ENCODE results near the gene MYT1.

The MYT1 gene

DNA sequence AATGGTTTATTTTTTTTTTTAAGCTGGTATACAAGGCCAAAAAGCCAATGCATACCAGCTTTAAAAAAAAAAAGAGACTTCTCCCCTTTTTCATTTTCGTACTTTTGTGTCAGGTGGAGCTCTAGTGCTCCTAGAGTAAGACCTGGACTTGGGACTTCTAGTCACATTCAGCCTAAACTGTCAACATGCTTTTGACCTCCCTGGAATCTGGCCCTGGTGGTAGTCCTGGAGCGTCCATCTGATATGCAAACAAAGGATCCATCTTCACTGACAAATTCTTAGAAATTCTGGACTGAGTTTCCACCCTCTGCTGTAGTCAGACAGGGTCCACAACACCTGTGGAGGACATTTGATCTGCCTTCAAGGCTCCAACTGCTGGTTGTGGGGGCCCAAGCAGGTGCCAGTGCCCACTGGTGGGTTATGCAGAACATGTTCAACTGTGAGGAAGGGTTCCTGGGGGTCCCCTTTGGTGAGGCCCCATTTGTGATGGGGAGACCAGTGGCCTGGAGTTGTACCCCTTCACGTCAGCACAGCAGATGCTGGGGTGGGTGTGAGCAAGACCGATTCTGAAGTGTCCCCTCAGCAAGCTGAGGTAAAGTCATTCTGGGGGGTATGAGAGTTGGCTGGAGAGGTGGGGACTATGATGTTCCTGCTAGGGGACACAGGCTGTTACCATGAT is 78.7 kb downstream of the MYT1 start:
- DNase-seq, result no peak

DNA sequence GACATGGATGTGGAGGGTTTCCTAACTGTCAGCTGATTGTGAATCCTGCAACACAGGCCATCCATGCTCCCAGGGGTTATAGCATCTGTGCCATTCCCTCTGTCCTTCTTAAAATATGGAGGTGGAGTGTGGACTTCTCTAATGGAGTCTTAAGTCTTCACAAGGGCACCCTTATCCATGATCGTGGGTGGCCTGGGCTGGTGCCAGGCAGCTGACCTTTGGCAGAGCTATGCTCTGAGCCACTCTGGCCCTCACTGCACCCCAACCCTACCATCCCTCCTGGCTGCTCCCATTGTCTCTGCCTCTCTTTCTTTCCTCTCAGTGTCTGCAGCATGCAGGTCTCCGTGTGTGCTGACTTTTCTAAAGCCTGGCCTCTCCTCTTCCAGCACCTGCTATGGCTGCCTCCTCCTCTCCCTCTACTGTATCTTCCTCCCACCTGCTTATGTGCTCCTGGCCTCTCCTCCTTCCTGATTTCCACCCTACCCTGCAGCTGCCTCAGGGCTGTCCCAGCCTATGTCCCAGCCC is 80.1 kb downstream of the MYT1 start:
- no peak for DNase-seq

DNA sequence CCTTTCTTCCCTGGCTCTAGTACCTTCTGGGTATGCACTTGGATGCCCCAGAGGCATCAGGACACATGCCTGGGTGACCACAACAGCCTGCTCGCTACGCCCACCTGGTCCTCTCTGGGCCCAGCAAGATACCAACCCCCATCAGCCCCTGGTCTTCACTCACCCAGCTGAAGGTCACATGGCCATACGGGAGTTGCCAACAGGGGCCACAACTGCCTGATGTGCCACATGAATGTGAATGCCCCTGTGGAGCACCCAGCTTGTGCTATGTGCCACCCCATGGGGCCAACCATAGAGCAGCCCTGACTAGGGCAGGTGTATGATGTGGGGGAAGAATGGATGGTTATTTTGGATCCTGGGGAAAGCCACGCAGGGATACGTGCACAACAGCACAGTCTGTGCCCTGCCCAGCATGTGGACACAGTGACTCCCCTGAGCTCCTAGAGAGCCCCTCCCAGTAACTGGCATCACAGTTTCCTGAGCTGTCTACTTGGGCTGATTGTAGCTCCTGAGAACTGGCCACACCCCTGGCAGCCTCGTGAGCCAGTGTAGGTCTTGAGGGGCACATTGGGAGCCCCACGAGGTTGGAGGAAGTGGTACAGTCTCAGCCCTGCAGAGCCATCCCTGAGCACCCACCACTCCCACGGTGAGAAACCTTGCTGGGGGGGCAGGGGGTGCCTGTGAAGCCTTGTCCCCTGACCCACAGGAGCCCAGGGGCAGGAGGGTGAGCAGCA is 80.8 kb downstream of the MYT1 start:
- no peak for DNase-seq

DNA sequence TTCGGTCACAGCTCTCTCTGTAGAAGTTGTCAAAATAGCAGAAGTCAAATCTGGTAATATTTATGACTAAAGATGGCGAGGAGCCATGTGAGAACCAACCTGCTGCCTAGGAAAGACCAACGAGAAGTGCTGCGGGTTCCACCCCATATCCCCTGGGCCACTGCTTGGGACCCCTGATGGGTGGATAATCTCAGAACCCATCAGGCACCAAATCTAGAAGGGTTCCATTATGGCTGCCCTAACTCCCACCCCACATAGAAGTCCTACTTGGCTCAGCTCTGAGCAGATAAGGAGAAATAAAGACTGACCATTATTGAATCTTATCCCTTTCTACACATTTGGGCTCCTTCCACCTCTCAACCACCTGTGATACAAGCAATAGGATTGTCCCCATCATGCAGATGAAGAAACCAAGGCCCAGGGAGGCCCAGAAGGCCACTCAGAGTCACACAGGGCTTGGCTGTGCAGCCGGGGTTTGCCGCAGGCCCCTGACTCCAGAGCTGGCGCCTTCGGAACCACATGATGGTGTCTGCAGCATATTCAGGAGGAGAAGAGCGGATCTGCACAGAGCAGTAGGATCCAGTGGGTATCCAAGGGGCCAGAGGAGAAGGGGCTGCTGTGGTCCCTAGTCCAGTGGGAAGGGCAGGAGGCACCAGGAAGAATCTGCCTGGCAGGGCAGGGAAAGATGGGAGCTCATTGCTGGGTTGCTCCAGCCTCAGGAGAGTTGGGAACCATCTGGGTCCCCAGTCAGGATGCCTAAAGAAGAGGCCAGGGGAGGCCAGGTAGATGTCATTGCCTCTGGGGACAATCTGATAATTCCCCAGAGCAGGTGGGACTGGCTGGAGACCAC is 81.7 kb downstream of the MYT1 start:
- no peak for DNase-seq

DNA sequence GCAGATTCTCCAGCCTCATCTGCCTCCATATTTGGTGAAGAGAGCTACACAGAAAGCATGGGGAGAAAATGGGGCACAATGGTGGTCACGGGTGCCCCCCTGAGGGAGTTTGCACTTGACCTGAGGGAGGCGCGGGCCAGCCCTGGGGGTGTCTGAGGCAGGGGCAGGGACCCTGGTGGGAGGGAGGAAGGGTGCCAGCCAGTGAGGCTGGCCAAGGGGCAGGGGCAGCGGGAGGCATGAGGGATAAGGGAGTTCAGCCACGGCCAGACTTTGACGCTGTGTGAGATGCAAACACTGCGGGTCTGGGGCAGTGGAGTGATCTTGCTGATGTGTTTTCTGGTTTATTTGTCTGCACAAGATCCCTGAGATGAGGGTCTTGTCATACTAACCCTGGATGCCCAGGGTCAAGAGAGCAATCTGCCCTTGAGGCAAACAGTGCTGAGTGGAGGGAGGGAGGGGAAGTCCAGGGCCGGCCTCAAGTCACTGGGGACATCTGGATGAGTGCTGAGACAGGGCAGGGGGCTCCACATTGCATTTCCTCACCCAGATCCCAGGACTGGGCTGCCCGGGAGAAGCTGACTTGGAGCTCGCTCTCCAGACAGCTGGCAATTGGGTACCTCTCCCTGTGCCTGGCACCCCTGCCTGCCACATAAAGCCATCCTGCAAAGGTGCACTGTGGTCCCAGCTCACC is 82.5 kb downstream of the MYT1 start:
- DNase-seq, result no peak

DNA sequence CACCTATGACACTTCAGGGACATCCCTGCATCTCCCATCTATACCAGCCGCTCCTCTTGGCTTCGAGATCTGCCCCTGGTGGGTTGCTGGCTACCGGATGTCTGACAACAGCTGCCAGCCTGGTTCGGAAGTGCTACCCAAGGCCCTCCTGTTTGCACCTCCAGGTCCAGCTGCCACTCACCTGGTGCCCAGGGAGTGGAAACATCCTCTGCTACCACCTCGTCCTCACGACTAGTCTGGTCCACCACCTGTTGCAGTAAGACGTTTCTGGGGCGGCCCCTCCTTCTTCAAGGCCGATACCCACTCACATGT is 83.0 kb downstream of the MYT1 start:
- no peak for DNase-seq

DNA sequence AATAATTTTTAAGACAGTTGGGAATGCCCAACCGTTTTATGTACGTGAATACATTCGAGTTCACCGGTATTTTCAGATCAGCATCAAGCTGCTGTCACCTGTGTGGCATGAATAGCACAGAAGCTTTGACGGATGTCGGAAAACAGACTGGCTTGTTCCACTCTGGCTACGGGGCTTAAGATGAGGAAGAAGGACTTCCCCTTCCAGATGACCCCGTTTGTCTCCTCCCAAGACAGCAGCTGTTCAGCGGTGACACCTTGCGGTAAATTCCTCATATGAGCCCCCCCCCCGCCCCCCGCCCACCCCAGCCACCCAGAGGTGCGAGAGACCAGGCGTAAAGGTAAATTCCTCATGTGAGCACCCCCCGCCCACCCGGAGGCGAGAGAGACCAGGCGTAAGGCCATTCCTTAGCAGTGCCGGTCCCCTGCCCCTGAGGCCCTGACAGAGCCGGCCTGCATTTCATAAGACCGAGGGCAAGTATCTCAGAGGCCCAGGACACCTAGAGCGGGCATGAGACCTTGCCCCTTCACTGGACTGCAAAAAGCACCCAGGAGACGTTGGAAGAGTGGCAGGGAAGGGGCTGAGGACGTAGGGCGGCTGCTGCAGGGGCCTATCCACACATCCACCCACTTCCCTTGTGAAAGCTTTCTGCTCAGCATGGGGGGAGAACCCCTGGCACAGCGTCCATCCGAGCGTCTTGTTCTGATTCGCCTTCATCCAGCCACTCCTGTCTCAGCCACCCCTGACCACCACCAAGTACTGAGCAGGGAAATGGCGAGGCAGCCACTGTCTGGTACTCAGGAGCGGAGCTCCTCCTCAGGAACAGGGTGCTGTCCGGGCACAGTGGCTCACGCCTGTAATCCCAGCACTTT is 84.0 kb downstream of the MYT1 start:
- no peak for DNase-seq

DNA sequence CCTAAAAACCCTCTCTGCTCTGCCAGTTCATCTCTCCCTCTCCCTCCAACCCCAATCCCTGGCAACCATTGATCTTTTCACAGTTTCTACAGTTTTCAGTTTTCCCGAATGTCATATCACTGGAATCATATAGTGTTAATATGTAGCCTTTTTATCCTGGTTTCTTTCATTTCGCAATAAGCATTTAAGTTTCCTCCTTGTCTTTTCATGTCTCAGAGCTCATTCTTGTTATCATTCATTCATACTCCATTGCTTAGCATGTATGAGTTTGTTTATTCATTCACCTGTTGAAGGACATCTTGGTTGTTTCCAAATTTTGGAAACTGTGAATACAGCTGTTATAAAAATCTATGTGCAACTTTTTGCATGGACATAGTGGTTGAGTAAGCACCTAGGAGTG is 85.8 kb downstream of the MYT1 start:
- DNase-seq, result no peak

DNA sequence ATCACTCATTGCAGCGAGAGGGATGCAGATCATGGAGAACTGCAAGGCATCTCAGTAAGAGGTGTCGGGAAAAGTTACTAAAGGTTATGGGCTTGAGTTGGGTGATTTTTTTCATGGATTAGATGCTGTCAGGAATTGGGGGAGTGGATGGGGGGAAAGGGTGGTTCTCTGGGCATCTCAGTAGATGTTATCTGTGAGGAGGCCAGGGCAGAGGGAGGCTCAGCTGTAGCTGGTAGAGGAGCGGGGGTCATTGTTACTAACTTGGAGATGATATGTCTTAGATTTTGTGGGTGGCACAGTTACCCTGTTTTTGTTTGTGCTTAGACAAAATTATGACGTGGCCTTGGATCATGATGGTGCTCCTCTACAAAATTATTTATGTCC is 88.7 kb downstream of the MYT1 start:
- no peak for DNase-seq

DNA sequence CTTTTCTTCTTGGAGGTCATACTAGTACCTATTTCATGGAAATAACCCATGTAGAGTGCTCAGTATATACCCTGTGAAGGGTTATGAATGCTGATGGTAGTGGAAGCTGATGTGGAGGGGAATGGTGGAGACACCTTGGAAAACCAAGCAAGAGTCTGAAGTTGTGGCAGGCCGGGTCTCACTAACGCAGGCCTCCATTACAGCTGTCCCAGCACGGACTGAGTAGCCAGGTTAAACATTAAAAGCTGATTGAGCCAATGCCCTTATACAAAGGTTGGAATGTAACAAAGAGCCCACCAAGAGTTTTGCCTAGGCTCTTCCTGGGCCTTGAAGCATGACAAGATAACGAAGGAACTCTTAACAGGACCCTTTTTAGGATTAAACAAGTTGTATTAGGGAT is 89.2 kb downstream of the MYT1 start:
- no peak for DNase-seq

DNA sequence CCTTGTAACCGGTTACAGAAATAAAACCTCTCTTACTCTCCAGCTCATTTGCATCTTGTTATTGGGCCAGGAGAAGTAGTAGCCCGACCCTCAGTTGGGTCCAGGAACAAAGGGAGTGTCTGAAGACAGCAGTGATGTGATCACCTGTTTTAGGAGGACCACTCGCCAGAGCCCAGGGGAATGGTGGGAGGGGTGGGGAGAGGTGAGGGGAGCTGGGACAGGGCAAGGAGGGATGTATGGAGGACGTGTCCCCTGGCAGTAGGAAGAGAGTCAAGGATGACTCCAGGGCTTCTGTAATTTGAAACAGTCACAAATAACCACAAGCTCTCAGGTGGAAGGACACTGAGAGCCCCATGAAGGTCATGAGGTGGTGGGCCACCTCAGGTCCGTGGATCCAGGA is 89.9 kb downstream of the MYT1 start:
- DNase-seq, result no peak

DNA sequence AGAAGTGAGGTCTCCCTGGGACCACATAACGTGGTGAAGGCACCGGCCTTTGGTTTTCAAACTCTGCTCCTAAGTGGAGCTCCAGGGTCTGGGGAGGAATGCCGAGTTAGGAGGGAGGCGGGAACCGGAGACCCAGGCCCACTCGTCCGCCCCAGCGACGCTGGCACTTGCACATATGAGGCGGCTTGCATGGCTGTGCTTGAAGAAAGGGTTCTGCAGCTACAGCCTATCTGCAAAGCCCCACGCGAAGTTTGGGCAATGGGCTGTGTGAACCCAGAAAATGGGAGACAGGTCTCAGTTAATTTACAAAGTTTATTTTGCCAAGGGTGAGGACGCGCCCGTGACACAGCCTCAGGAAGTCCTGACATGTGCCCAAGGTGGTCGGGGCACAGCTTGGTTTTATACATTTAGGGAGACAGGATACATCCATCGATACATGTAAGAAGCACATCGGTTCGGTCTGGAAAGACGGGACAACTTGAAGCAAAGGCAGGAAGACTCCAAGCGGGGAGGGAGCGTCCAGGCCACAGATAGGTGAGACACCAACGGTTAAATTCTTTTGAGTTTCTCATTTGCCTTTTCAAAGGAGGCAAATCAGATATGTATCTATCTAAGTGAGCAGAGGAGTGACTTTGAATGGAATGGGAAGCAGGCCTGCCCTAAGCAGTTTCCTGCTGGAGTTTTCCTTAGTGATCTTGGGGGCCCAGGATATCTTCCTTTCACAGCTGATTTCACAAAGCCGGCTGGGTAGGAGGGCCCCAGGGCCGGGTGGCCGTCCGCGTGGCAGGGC is 90.5 kb downstream of the MYT1 start:
- DNase-seq, result no peak

DNA sequence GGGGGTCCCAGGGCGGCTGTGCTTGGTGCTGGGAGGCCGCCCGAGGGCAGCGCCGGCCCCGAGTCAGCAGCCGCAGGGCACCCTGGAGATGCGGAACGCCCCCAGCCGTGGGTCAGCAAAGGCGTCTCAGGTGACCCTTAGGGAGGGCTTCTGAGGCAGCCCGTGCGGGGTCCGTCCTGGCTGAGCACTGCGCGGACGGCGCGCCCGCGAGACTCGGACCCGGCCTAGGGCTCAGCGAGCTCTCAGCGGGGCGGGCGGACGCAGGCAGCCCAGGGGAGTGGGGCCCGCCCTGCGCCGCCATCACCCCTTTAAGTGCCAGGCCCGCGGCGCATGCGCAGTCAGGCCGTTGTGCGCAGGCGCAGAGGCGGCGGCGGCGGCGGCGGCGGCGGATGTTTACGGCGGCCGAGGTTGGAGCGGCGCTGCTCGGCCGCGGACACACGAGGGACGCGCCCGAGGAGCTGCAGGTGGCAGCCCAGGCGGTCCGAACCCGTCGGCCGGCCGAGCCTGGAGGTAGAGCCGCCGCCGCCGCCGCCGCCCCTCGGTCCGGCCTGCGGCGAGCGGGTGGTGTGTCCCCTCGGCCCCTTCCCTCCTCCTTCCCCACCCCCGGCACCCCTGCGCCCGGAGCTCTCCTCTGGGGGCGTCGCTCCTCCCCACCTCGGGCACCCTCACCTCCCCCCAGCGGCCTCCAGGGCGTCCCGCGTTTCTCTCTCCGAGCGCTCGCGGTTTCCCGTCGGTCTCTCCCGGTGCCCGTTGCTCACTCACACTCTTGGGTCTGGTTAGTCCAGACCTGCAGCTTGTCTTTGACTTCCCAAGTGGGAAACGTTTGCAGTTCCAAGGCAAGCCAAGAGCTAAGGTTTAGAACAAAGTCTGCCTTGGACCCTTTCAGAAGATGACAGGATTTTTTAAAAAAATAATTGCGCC is 91.4 kb downstream of the MYT1 start, which contains the start of gene PCMTD2:
Gene PCMTD2 (plus strand): TSS at position 388 of the 921 bp plus-strand sequence. CDS start 4,218 bp downstream, outside the sequence.
- DNase-seq, result peak in 55 of 58 donors; percentile 17 to 87 (median 67)

DNA sequence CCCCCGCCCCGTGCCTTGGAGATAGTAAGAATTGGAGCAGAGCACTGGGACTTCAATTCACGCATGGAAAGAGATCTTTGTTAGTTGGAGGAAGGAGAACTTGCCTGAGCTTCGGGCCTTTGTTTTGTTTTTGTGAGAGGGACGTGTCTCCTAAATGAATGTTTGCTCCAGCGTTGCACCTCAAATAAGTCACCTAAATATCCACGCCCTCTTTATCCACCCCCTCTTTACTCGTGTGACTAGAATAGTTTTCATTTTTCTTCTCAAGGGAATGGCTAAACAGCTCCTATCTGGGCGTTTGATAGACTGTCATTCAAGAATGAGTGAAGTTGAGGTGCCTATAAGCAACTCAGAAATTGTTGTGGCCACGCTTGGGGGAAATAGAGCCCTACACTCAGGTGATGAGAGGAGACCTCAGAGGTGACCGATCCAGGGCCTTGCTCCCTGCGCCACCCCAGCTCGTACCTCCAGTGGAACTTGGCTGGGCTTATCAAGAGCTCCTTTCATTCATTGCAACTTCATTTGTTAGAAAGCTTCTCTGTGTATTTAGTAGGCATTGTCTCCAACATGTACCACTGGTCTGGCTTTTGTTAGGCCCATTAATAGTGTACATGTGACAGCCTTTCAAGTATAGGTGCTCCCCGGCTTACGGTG is 92.2 kb downstream of the MYT1 start:
- DNase-seq, result no peak

DNA sequence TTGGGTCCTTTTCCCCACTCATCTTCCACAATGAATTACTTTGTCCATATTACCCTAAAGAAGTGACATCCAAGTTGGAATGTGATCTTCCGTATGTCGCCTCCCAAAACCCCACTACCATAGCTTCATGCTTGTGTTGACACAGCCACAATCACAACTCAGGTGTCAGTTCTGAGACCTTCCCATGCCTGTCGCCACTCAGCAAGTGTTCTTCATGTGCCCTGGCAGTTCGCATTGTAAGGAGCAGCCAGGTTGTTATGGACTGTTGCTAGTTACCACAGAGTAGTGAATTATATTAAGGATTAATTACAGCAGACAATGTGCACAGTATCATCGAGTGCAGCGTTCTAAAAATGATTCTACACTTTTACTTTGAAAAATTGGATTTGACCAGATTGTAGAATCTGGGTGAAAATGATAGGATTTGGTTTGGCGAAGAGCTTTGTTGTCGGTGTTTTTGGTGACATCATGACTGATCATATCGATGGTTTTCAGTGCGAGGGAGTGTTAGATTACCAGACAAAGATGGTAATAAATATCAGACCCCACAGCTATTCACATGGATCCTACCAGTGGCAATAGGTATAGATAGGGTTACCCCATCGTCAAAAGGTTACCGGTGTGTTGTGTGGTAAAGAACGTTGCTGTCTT is 93.0 kb downstream of the MYT1 start:
- DNase-seq, result no peak

DNA sequence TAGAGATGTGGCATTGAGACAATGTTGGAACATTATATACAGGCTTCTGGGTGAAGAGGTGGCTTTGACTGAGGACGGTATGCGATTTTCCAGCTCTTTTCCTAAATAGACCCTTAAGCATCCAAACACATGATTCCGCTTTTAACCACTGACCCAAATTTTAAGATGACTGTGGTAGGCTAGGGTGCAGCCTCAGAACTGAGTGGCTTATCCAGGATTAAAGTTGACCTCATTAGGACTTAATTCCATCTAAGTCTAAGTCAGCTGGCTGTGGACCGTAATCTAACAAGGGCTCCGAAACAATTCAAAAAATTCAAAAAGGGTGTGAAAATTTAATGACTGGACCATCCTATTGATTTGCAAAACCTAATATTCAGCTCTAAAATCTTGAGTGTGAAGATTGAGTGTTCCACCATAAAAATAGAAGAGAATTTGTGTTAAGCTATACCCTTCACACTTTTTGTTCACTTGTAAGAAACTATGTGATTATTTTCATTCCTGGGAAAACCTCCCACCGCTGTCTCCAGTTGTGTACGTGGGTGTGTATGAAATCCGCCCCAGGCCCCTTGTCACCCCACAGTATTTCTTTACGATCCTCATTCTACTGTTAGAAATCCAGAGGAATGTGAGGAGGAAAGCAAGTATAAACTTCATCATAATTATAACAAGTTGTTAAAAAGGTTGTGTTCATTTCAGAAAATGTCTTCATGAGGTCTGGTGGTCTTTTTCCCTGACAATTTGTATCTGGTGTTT is 94.0 kb downstream of the MYT1 start:
- no peak for DNase-seq

DNA sequence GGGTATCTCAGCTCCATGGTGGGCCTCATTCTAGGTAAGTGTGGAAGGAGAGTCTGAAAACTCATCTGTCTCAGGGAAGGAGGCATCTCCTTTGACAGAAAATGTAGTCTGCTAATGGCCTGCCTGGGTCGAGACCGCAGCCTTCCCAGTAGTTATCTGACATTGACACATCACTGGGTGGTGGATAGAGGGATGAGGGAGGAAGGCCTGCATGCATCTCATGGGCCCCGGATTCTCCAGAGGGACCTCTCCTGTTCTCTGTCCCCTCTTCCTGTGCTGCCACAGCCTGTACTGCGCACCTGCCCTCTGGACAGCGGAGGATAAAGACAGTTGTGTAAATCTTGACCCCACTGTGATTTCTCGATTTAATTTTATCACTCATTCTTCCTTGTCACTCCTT is 96.0 kb downstream of the MYT1 start:
- DNase-seq, result no peak

Measured in anterior cingulate cortex (tissue), 58 donors.